GM21360 (cell line): ENCODE data around the gene BACE2.

ENCODE experiments used
- ATAC-seq: cut with Tn5 transposase; IDR thresholded peaks from one replicate; pipeline ENCODE4 v1.9.1; 2021; ENCODE audit warnings: mild to moderate bottlenecking, moderate library complexity; ENCODE audit not compliant: unreplicated experiment

BACE2 gene

DNA sequence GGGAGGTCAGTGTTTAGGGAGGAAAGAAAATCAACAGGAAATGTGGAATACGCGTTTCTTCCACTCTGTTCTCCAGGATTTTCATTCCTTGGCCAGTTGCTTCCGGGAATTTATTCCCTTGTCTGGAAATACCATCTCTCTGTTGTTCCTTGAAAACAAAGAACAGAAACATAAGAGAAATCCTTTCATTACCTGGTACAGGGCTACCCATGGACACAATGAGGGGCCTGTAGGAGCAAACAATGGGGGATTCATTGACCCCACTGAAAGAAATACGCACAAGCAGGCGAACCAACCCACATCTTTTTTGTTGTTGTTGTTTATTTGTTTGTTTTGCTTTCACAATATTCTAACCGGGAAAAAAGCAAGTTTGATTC, 20.0 kb upstream of the BACE2 start:
- no peak for ATAC-seq

GRCh38 chr21:41148798-41149197, 19.2 kb upstream of the BACE2 start:
- ATAC-seq: no peak

DNA sequence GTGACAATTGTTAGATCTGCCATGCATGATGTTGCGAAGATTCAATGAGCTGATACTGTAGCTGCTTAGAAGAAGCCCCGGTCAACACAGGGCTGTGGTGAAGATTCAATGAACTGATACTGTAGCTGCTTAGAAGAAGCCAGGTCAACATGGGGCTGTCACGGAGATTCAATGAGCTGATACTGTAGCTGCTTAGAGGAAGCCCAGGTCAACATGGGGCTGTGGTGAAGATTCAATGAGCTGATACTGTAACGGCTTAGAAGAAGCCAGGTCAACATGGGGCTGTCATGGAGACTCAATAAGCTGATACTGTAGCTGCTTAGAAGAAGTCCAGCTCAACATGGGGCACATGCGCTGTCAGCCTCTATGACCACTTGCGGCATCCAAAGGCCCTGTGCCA, 18.8 kb upstream of the BACE2 start:
- no peak for ATAC-seq

DNA sequence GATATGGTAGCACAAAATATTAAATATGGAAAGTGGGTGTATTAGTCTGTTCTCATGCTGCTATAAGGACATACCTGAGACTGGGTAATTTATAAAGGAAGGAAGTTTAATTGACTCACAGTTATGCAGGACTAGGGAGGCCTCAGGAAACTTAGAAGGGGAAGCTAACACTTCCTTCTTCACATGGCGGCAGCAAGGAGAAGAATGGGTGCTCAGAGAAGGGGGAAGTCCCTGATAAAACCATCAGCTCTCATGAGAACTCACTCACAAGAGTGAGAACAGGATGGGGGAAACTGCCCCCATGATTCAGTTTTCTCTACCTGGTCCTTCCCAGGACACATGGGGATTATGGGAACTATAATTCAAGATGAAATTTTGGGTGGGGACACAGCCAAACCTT, 15.8 kb upstream of the BACE2 start:
- ATAC-seq: no peak

- ATAC-seq: no peak
Measured at GRCh38 chr21:41153443-41153842, 14.5 kb upstream of the BACE2 start.

DNA sequence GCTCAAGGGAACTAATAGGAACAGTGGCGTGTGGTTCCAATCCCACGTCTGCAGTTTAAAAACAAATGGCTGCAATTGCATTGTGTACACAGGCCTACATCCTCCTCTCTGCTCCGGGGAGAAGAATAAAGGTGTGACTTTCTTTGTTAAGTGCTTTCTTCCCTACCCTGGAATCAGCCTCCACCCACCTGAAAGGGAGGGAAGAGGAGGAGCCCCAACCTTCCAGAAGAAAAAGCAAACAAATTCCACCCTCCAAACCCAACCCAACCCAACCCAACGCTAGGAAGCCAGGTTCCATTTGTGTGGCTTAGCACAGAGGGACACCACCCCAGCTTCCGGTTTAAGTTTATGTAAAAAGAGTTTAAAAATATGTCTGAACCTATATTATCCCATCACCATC, 11.8 kb upstream of the BACE2 start:
- no peak for ATAC-seq

- no peak for ATAC-seq
Measured at GRCh38 chr21:41158026-41158425, 9.9 kb upstream of the BACE2 start.

DNA sequence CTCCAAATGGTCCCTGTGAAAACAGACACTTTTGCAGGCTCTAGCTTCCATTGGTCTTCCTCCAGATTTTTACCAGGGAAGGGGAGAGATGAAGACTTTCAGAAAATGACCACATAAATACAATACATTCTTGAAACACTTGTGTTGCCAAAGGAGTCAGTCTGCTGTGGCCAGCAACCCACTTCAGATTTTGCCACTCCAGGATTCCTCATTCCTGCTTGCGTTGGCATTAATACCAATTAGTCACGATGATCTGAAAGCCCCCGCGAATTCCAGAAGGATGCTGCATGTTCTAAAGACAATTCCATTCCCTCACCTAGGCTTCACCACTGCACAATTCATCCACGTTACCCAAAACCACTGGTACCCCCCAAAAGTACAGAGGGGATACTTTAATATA, 7.9 kb upstream of the BACE2 start:
- no peak for ATAC-seq

- no peak for ATAC-seq
Measured at GRCh38 chr21:41161428-41161827, 6.5 kb upstream of the BACE2 start.

- no peak for ATAC-seq
Measured at GRCh38 chr21:41162096-41162495, 5.9 kb upstream of the BACE2 start.

DNA sequence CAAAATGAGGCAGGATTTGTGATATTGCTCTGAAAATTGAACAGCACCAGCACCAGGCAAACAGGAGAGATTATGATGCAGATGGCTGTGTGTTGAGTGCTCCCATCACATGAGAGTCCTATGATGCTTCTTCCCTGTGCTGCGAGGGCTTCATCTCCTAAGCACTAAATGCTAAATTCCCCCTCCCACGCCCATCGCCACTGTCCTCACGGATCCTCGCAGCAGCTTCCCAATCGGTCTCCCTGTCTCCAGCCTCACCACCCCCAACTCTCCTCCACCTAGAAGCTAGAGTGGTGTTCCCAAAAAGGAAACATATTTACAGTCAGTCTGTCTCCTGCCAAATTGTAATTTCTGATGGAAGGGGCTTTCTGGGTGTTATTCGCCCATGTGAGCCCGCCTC, 4.9 kb upstream of the BACE2 start:
- no peak for ATAC-seq

GRCh38 chr21:41164052-41164451, 3.9 kb upstream of the BACE2 start:
- no peak for ATAC-seq

DNA sequence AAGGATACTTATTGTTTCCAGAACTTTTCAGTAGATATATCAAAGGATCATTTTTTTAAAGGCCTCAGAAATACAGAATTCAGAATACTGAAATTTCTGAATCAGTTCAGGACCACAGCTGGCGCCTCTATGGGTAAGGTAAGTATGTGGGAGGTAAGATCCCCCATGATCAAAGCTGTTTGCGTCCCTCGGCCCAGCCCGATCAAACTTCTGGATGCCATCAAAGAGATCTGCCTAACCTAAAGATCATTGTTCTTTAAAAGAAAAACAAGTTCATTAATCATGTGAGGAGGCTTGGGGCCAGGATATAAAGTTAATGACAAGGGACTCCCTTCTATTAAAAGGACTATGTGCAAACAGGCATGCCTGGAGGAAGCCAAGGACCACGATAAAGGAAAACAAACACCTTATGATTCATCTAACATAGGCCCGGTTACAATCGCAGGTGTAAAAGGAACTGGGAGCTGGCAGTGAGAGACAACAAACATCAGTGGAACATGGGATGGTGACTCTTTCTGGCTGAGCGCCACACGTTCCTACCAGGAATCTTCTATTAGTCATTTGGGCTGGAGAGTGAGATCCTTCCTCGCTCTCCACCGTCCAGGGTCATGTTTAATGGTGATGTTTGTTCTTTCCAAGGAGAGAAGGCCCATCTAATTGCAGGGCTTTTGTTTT, 2.8 kb upstream of the BACE2 start:
- ATAC-seq: no peak

GRCh38 chr21:41166884-41167283, 1.1 kb upstream of the BACE2 start:
- no peak for ATAC-seq

DNA sequence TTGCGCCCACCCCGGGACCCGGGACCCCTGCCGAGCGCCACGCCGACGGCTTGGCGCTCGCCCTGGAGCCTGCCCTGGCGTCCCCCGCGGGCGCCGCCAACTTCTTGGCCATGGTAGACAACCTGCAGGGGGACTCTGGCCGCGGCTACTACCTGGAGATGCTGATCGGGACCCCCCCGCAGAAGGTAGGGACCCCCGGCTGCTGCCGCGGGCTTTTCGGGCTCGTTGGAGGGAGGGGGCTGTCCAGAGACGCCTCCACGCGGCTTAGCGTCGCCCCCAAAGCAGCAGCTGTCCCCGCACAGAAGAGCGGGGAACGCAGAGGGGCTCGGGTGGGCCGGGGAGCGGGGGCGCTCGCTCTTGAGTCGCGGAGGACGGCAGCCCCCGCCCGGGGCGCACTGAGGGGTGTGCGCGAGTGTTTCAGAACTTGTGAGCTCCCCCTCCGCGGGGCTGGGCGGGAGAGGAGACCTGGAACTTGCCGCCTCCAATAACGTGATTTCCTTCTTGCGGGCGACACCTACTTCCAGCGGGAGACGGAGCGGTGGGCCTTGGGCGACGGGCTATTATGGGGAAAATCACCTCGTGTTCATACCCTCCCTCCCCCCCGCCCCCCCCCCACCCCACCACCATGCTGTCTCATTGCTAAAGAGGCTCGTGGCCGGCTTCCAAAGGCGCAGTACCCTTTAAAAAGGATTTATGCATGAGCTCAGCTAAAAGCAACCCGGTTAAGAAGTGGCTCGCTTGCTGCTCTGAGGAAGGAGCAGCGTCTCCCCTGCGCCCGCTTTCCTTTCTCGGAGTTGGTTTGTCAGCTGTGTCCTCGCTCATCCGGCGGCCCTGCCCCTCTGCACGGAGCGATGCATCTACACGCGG, 664 bp downstream of the BACE2 start:
- ATAC-seq: no peak

- no peak for ATAC-seq
Measured at GRCh38 chr21:41169258-41169576, 1.3 kb downstream of the BACE2 start.

DNA sequence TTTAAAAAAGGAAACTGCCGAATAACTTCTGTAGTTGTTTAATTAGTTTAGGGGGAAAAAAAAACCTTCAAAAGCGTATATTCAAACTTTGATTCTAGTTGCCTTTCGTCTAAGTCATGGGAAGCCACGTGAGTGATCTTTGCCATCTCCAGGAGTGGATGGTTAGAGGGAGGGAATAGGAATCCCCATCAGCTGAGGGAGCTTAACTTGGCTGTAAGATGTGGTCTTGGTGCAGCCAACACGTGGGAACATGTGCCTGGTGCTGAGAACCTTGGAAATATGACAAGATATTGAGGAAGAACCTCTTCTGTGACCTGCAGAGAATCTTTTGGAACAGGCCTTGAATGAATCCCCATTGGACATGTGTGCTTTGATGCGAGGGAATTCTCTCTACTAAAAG, 1.7 kb downstream of the BACE2 start:
- ATAC-seq: no peak

DNA sequence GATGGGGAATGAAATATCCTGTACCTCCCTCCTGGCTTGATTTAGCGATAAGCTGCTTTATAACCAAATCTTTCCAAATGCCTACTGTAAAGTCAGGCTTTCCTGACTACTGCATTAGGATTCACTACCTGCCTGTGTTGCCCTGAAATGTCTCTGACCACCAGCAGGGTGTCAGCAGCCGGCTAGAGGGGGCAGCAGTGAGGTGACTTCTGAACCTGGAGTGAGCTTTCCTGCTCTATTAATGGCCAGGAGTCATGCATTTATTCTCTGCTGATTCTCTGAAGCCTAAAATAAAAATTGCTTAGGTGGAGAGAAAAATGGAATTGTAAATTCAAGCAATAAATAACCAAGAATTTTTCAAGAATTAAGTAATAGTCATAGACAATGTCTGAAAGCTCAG, 2.5 kb downstream of the BACE2 start:
- ATAC-seq: no peak

DNA sequence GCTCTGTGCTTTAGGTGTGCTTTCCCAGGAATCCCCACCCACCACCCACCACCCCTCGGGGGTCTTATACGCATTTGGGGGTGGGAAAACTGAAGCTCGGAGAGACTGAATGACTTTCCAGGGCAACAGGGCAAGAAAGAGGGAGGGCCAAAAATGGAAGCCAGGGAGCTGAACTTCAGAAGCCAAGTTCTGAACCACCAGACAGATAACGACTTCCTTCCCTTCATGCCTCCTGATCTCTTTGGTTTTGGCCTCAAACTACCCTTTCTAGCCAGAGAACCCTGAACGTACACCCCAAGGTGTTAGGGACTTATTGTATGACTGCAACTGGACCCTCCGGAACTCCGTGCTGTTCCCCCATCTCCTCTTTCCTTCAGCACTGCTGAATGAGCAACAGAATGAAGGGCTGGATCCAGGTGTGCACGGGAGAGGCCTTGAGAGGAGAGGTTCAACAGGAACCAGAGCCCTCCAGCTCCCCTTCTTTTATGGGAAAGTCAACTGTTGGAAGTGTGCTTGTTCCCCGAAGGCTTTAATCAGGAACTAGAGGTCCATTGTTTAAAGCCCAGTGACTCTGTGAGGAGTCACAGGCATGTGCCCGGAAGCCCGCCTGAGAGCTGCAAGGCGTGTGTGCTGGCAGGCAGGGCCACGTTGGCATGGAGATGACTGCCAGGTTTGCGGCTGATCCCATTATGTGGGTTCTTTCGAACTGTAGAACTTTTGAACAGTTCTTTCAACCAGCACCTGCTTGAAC, 3.1 kb downstream of the BACE2 start:
- no peak for ATAC-seq

DNA sequence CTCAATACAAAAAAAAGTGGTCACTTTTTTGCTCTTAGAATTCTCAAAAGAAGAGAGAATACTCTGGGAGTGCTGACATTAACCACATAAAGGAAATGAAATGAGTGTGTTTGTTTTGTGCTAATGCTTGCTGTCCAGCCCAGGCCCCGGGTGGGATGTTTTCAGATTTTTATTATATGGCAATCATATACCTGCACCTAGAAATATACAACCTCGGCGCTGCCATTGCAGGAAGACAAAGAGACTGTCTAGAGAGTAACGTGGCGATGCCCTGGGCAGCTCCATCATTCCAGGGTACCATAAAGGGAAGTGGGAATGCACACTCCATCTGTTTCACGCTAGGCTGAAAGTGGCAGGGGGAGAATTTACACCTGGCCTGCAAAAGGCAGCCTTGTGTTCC, 7.1 kb downstream of the BACE2 start:
- ATAC-seq: no peak

- no peak for ATAC-seq
Measured at GRCh38 chr21:41176846-41177245, 8.9 kb downstream of the BACE2 start.

GRCh38 chr21:41180752-41181151, 12.8 kb downstream of the BACE2 start:
- ATAC-seq: no peak
